Measurements from ENCODE around the gene RNF146.
A peak's percentile ranks its signal among the peaks of the same experiment; 100 is the strongest.

Gene RNF146

GRCh38 chr6:127302728-127303660 is 36.3 kb downstream of the RNF146 start:
- Histone ChIP-seq H3K4me1 (ENCODE audit: low read length) (no peaks in the 10 kb centered on the region), H3K4me3 (ENCODE audit: low read length) (no peak overlapping the region), H3K79me2 (ENCODE audit: low read length) (peaks cover 4% of the 10 kb centered on the region), H3K27ac (ENCODE audit: low read length) (no peak overlapping the region), H3K4me2 (ENCODE audit: low read depth, low read length) (no peak overlapping the region), H4K20me1 (ENCODE audit: insufficient read depth, low read length) (no peaks in the 10 kb centered on the region), H3K27me3 (replicated peaks; ENCODE audit: insufficient read depth, low read length) (no peaks in the 10 kb centered on the region), H3K36me3 (replicated peaks; ENCODE audit: insufficient read depth, low read length) (no peaks in the 10 kb centered on the region), H3K9ac (ENCODE audit: low read length) (no peak overlapping the region), H3K9me2 (replicated peaks; ENCODE audit: insufficient read depth, low read length) (no peaks in the 10 kb centered on the region), H2AFZ (ENCODE audit: low read length) (no peak overlapping the region), H3F3A (ENCODE audit: insufficient read depth, low read length) (no peaks in the 10 kb centered on the region), H3K9me3 (replicated peaks; ENCODE audit: insufficient read depth, low read length) (no peaks in the 10 kb centered on the region)
- TF ChIP-seq, protein P1, sequence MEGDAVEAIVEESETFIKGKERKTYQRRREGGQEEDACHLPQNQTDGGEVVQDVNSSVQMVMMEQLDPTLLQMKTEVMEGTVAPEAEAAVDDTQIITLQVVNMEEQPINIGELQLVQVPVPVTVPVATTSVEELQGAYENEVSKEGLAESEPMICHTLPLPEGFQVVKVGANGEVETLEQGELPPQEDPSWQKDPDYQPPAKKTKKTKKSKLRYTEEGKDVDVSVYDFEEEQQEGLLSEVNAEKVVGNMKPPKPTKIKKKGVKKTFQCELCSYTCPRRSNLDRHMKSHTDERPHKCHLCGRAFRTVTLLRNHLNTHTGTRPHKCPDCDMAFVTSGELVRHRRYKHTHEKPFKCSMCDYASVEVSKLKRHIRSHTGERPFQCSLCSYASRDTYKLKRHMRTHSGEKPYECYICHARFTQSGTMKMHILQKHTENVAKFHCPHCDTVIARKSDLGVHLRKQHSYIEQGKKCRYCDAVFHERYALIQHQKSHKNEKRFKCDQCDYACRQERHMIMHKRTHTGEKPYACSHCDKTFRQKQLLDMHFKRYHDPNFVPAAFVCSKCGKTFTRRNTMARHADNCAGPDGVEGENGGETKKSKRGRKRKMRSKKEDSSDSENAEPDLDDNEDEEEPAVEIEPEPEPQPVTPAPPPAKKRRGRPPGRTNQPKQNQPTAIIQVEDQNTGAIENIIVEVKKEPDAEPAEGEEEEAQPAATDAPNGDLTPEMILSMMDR (IDR thresholded peaks at IDR 0.05; ENCODE audit: low read length): peak; percentile 62
- TF ChIP-seq EZH2 (optimal IDR thresholded peaks at IDR 0.05; ENCODE audit: low read depth, low read length): no peak
- peak; percentile 60 for DNase-seq

DNA sequence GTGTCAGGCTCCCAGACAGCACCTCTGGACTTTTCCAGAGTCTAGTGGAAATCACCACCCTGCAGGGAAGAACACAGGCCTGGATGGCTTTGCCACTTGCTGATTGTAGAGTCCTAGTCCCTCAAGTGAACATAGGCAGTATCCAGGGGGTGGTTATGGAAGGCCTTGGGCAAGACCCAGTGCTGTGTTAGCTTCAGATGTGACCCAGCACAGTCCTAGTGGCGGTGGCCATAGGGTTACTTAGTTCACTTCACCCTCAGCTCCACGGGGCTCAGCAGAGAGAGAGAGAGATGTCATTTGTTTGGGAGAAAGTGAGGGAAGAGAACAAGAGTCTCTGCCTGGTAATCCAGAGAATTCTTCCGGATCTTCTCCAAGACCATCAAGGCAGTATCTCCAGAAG is 37.3 kb downstream of the RNF146 start:
- no peak for DNase-seq
- no peak overlapping the region for H3K27ac ChIP-seq (ENCODE audit: low read length)
- no peak overlapping the region for H3K4me2 ChIP-seq (ENCODE audit: low read depth, low read length)
- H3F3A ChIP-seq (ENCODE audit: insufficient read depth, low read length): no peaks in the 10 kb centered on the region
- H2AFZ ChIP-seq (ENCODE audit: low read length): no peak overlapping the region
- no peaks in the 10 kb centered on the region for H3K4me1 ChIP-seq (ENCODE audit: low read length)
- H3K4me3 ChIP-seq (ENCODE audit: low read length): no peak overlapping the region
- H3K9me3 ChIP-seq (replicated peaks; ENCODE audit: insufficient read depth, low read length): no peaks in the 10 kb centered on the region
- no peaks in the 10 kb centered on the region for H4K20me1 ChIP-seq (ENCODE audit: insufficient read depth, low read length)
- H3K9ac ChIP-seq (ENCODE audit: low read length): no peak overlapping the region
- H3K36me3 ChIP-seq (replicated peaks; ENCODE audit: insufficient read depth, low read length): no peaks in the 10 kb centered on the region
- H3K79me2 ChIP-seq (ENCODE audit: low read length): peaks cover 13% of the 10 kb centered on the region
- no peaks in the 10 kb centered on the region for H3K9me2 ChIP-seq (replicated peaks; ENCODE audit: insufficient read depth, low read length)
- no peaks in the 10 kb centered on the region for H3K27me3 ChIP-seq (replicated peaks; ENCODE audit: insufficient read depth, low read length)
- TF ChIP-seq EZH2phosphoT487 (IDR thresholded peaks at IDR 0.05; ENCODE audit: low read length): no peak
- TF ChIP-seq EZH2 (optimal IDR thresholded peaks at IDR 0.05; ENCODE audit: low read depth, low read length): no peak
- TF ChIP-seq, protein P1 (IDR thresholded peaks at IDR 0.05; ENCODE audit: low read length): no peak

- H4K20me1 ChIP-seq (ENCODE audit: insufficient read depth, low read length): no peaks in the 10 kb centered on the region
- no peak overlapping the region for H3K9ac ChIP-seq (ENCODE audit: low read length)
- H3F3A ChIP-seq (ENCODE audit: insufficient read depth, low read length): no peaks in the 10 kb centered on the region
- no peak overlapping the region for H3K4me2 ChIP-seq (ENCODE audit: low read depth, low read length)
- no peak for DNase-seq
- H3K79me2 ChIP-seq (ENCODE audit: low read length): peaks cover 15% of the 10 kb centered on the region
- H3K9me3 ChIP-seq (replicated peaks; ENCODE audit: insufficient read depth, low read length): no peaks in the 10 kb centered on the region
- H3K36me3 ChIP-seq (replicated peaks; ENCODE audit: insufficient read depth, low read length): no peaks in the 10 kb centered on the region
- no peaks in the 10 kb centered on the region for H3K9me2 ChIP-seq (replicated peaks; ENCODE audit: insufficient read depth, low read length)
- TF ChIP-seq, protein P1 (IDR thresholded peaks at IDR 0.05; ENCODE audit: low read length): no peak
- TF ChIP-seq EZH2 (optimal IDR thresholded peaks at IDR 0.05; ENCODE audit: low read depth, low read length) (no peak), EZH2phosphoT487 (IDR thresholded peaks at IDR 0.05; ENCODE audit: low read length) (no peak)
- H3K27ac ChIP-seq (ENCODE audit: low read length): no peak overlapping the region
- H2AFZ ChIP-seq (ENCODE audit: low read length): no peak overlapping the region
- H3K4me3 ChIP-seq (ENCODE audit: low read length): no peak overlapping the region
- H3K27me3 ChIP-seq (replicated peaks; ENCODE audit: insufficient read depth, low read length): no peaks in the 10 kb centered on the region
- no peaks in the 10 kb centered on the region for H3K4me1 ChIP-seq (ENCODE audit: low read length)
Measured at GRCh38 chr6:127305741-127306140, 39.1 kb downstream of the RNF146 start.
